Measurements from ENCODE around the gene MTHFR. TPM values are rescaled to one million over a fixed set of nuclear protein-coding genes. Genes with fewer than 3 reads are reported as not detected.
A peak's percentile ranks its signal among the peaks of the same experiment; 100 is the strongest.

Gene MTHFR
- total RNA-seq, 8 experiments from 2014 or later: 20.7 to 43.8 (median 31.3) TPM

DNA sequence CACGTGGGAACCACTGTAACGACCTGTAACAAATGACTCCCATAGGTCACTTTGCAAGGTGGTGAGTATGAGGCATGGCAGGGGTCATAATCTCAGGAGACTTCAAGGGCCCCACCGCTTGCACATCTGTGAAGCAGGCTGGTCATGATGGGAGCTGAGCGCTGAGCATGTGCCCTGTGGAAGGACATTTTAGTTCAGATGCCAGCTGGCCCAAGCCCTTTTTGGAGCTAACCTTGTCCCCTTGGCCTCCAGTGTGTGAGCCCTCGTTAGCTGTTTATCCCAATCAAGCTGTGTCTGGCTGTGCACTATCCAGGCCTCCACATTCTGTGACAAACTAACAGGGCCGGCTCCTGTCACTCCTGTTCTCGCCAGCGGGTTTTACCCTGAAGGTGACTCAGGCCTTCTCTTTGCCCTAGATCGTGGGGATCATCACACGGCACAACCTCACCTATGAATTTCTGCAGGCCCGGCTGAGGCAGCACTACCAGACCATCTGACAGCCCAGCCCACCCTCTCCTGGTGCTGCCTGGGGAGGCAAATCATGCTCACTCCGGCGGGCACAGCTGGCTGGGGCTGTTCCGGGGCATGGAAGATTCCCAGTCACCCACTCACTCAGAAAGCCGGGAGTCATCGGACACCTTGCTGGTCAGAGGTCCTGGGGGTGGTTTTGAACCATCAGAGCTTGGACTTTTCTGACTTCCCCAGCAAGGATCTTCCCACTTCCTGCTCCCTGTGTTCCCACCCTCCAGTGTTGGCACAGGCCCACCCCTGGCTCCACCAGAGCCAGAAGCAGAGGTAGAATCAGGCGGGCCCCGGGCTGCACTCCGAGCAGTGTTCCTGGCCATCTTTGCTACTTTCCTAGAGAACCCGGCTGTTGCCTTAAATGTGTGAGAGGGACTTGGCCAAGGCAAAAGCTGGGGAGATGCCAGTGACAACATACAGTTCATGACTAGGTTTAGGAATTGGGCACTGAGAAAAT lies 34.3 kb upstream of the MTHFR start:
- no peak overlapping the region for H3K4me3 ChIP-seq
- no peak for ATAC-seq (replicated peaks in 6 of 8)
- in situ Hi-C loops (cut with MboI; ENCODE audit: low pct_unique_long_range_greater_than_20kb in 2 of 9, low sequenced_read_pairs in 9 of 9, unreplicated experiment in 9 of 9): loop anchor here in 3 of 9 experiments (5.0 to 25.0 kb wide), 3 partner anchors 55 to 372 kb away; no protein-coding TSS in a partner anchor
- peaks cover 9 to 19% of the 10 kb centered on the region in 2 donors for H3K4me1 ChIP-seq (replicated peaks in 1 of 2)
- WGBS, 10 experiments: 89 to 100% (median 91%) methylated on average over 2 to 12 of the region's 20 CpGs; no CpG with 5 or more reads in 3 of the 10 experiments
- H3K27ac ChIP-seq: no peak overlapping the region

DNA sequence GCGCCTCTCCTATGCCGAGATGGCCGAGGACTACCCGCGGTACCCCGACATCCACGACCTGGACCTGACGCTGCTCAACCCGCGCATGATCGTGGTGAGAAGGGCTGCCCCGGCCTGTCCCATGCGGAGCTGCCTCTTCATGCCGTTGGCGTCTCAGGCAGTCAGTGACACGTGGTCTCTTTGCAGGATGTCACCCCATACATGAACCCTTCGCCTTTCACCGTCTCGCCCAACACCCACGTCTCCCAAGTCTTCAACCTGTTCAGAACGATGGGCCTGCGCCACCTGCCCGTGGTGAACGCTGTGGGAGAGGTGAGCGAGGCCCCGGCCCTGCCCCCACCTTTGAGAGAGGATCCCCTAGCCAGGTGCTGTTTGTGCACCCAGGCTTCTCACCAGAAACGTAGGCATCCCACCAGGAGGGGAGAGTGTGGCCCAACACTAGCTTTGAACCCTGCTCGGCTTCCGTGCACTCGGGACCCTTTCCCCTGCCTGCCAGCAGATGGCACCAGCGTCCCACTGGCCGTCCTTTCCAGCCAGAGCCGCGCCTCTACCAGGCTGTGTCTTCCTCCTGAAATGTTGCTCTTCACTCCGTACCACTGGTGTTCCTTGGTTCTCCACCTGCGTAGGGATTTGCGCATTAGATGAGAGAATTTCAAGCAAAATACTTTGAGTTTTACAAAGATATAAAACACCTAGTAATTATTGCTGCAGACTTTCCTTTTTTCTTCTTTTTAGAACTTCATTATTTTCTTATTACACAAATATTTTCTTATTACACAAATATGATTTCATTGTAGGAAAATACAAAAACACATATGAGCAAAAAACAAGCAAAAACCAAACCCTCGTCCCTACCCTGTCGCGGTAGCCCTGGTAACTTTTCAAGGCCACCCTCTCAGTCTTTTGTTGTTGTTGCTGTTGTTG lies 32.8 kb upstream of the MTHFR start:
- ATAC-seq (replicated peaks in 6 of 8): peak; percentile 38 to 91 (median 68)
- Histone ChIP-seq H3K4me1 (replicated peaks in 1 of 2) (peaks cover 9 to 19% of the 10 kb centered on the region in 2 donors), H3K4me3 (no peak overlapping the region), H3K27ac (no peak overlapping the region)
- WGBS, 10 experiments: 31 to 87% (median 49%) methylated on average over 1 to 26 of the region's 40 CpGs
- in situ Hi-C loops (cut with MboI; ENCODE audit: low pct_unique_long_range_greater_than_20kb in 2 of 9, low sequenced_read_pairs in 9 of 9, unreplicated experiment in 9 of 9): loop anchor here in 2 of 9 experiments (5.0 to 25.0 kb wide), 2 partner anchors 59 to 374 kb away; no protein-coding TSS in a partner anchor

DNA sequence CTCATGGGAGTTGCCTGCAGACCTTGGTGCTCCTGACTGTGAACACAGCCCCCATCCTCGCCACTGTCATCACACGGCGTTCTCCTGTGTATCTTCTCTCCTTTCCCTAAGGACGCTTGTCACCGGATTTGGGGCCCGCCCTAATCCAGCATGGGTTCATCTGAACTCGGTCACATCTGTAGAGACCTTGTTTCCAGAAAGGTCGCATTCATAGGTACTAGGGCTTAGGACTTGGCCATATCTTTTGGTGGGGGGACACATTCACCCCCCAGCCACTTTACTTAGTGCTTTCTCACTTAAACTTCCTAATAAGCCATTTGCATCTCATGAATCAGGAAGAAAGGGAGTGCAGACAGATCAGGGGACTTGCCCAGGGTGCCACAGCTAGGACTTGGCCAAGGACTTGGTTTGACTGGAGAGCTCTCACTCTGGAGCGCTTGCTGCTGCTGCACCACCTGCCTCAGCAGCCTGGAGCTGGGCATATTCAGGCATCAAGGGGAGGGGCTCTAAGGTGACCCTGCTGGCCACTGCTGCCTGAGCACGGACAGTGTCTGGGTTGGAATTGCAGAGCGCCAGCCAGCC lies 32.1 kb upstream of the MTHFR start:
- in situ Hi-C loops (cut with MboI; ENCODE audit: low pct_unique_long_range_greater_than_20kb in 2 of 9, low sequenced_read_pairs in 9 of 9, unreplicated experiment in 9 of 9): loop anchor here in 2 of 9 experiments (5.0 to 25.0 kb wide), 2 partner anchors 59 to 374 kb away; no protein-coding TSS in a partner anchor
- no peak overlapping the region for H3K27ac ChIP-seq
- no peak overlapping the region for H3K4me3 ChIP-seq
- H3K4me1 ChIP-seq (replicated peaks in 1 of 2): peaks cover 9 to 19% of the 10 kb centered on the region in 2 donors
- ATAC-seq (replicated peaks in 6 of 8): peak in 3 of 8 experiments; percentile 3 to 5 (median 4)
- 84 to 100% (median 88%) methylated on average over 1 to 10 of the region's 11 CpGs; no CpG with 5 or more reads in 5 of the 10 experiments for WGBS, 10 experiments

DNA sequence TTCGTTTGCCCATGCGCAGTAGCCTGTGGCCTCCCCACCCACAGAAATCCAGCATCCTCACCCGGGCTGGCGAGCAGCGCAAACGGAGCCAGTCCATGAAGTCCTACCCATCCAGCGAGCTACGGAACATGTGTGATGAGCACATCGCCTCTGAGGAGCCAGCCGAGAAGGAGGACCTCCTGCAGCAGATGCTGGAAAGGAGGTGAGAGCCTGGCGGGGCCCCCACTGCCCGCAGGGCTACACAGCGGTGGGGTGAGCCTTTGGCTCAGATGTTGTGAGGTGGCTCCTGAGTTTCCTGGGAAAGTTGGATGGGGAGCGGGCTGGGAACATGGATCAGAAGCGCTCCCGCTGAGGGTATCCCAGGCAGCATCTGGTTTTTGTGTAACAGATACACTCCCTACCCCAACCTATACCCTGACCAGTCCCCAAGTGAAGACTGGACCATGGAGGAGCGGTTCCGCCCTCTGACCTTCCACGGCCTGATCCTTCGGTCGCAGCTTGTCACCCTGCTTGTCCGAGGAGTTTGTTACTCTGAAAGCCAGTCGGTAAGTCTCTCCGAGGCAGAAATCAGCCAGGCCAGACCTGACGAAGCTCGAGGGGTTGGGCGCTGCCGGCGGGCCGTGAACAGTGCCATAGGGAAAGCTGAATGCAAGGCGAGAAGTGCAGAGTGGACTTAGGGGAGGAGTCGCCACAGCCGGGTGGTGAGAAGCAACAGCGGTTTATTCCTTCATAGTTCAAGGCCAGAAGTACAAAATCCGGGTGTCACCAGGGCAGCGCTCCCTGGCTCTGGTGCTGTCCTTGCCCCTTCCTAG lies 31.4 kb upstream of the MTHFR start:
- no peak for ATAC-seq (replicated peaks in 6 of 8)
- no peak overlapping the region for H3K27ac ChIP-seq
- in situ Hi-C loops (cut with MboI; ENCODE audit: low pct_unique_long_range_greater_than_20kb in 2 of 9, low sequenced_read_pairs in 9 of 9, unreplicated experiment in 9 of 9): loop anchor here in 2 of 9 experiments (5.0 to 25.0 kb wide), 2 partner anchors 60 to 375 kb away; no protein-coding TSS in a partner anchor
- H3K4me3 ChIP-seq: no peak overlapping the region
- H3K4me1 ChIP-seq (replicated peaks in 1 of 2): peaks cover 4 to 13% of the 10 kb centered on the region in 2 donors
- WGBS, 10 experiments: 88 to 95% (median 93%) methylated on average over 2 to 35 of the region's 36 CpGs; no CpG with 5 or more reads in 3 of the 10 experiments

DNA sequence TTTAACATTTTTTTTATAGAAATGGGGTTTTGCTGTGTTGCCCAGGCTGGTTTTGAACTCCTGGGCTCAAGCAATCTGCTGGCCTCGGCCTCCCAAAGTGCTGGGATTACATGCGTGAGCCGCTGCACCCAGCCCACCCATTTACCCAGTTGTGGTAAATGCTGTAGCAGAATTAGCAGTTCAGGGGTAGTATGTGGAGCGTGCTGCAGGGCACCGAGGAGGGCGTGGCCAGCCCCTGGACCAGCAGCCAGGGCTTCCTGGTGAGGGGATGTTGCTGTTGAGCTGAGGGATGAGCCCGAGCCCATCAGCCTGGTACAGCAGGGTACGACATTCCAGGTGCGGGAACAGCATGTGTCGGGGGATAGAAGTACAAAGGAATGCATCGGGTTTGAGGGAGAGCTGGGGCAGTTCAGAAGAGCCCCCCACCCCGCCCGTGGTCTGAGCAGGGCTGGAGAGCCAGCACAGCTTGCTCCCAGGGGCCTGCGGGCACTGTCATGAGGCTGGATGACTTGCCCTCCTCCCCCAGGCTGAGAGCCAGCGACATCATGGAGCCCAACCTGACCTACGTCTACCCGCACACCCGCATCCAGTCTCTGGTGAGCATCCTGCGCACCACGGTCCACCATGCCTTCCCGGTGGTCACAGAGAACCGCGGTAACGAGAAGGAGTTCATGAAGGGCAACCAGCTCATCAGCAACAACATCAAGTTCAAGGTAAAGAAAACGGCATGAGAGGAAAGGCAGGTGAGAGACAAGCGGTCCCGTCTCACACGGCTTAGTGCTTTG lies 29.9 kb upstream of the MTHFR start:
- WGBS, 10 experiments: 95 to 100% (median 100%) methylated on average over 1 to 20 of the region's 28 CpGs; no CpG with 5 or more reads in 2 of the 10 experiments

DNA sequence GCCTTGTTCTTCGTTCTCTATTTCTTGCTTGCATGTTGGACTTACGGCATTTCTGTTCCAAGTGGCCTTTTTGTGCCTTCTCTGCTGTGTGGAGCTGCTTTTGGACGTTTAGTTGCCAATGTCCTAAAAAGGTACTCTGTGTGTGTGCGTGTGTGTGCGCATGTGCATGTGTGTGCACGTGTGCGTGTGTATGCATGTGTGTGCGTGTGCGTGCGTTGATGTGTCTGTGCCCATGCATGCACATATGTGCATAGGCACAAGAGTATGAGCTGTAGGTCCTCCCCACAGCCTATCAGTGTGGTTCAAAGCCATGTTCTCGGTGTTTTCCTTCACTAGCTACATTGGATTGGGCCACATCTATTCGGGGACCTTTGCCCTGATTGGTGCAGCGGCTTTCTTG lies 28.1 kb upstream of the MTHFR start:
- in situ Hi-C loops (cut with MboI; ENCODE audit: low pct_unique_long_range_greater_than_20kb in 2 of 9, low sequenced_read_pairs in 9 of 9, unreplicated experiment in 9 of 9): loop anchor here in 1 of 9 experiments (25.0 kb wide), 1 partner anchor 378 kb away; no protein-coding TSS in a partner anchor
- WGBS, 10 experiments: 83 to 100% (median 95%) methylated on average over 1 to 13 of the region's 13 CpGs; no CpG with 5 or more reads in 2 of the 10 experiments
- H3K27ac ChIP-seq: no peak overlapping the region
- H3K4me1 ChIP-seq (replicated peaks in 1 of 2): no peaks in the 10 kb centered on the region
- no peak overlapping the region for H3K4me3 ChIP-seq
- ATAC-seq (replicated peaks in 6 of 8): peak in 1 of 8 experiments; percentile 3

More for the DNA sequence above, 29.9 kb upstream of the MTHFR start:
- no peak for ATAC-seq (replicated peaks in 6 of 8)
- Histone ChIP-seq H3K27ac (no peak overlapping the region), H3K4me3 (no peak overlapping the region), H3K4me1 (replicated peaks in 1 of 2) (no peaks in the 10 kb centered on the region)
- in situ Hi-C loops (cut with MboI; ENCODE audit: low pct_unique_long_range_greater_than_20kb in 2 of 9, low sequenced_read_pairs in 9 of 9, unreplicated experiment in 9 of 9): loop anchor here in 2 of 9 experiments (5.0 to 25.0 kb wide), 2 partner anchors 62 to 377 kb away; no protein-coding TSS in a partner anchor

DNA sequence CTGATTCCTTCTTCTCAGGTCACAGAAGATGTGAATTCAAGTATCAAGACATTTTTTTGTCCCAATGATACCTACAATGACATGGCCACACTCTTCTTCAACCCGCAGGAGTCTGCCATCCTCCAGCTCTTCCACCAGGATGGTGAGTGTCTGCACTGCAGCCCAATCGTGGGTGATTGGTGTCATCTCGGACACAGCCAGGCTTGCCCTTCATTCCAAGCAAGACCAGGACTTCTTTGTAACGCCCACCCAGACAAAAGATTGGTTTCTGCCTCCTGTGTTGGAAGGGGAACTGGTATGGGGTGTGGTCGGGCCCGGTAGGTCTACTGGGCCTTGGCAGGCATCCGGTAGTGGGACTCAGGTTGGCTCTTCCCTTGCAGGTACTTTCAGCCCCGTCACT lies 27.7 kb upstream of the MTHFR start:
- in situ Hi-C loops (cut with MboI; ENCODE audit: low pct_unique_long_range_greater_than_20kb in 2 of 9, low sequenced_read_pairs in 9 of 9, unreplicated experiment in 9 of 9): loop anchor here in 1 of 9 experiments (25.0 kb wide), 1 partner anchor 379 kb away; no protein-coding TSS in a partner anchor
- WGBS, 10 experiments: 82 to 100% (median 86%) methylated on average over 3 to 8 of the region's 8 CpGs; no CpG with 5 or more reads in 5 of the 10 experiments
- no peak for ATAC-seq (replicated peaks in 6 of 8)
- H3K27ac ChIP-seq: no peak overlapping the region
- no peak overlapping the region for H3K4me3 ChIP-seq
- H3K4me1 ChIP-seq (replicated peaks in 1 of 2): no peaks in the 10 kb centered on the region

DNA sequence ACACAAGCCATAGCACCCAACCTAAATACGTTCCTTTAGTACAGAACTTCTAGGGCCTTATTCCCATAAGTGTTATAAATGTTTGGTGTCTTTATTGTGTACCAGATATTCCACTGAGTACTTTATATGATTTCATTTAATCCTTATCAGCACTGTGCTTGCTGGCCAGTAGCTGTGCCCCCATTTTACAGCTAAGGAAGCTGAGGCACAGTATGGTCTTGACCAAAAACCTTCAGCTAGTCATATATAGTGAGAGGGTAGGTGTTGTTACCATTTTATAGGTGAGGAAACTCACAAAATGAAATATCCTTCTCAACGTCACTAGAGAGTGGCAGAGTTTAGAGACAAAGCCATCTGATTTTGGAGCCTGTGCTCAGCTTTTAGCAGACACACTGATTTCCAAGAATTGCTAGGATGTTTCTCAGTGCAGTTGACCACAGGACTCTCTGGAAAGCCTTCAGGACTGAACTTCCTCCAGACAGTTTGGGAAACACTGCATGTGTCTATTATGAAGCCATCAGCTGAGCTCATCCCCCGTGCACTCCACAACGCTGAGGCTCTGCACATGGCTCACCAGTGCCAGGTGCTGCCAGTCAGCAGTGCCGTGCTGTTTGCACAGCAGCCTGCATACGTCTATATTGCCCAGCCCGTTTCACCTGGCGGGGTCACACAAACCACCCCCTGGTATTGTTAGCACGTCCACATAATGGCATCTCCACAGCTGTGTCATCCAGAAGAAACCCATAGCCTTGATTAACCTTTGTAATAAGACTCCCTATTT lies 26.4 kb upstream of the MTHFR start:
- in situ Hi-C loops (cut with MboI; ENCODE audit: low pct_unique_long_range_greater_than_20kb in 2 of 9, low sequenced_read_pairs in 9 of 9, unreplicated experiment in 9 of 9): loop anchor here in 1 of 9 experiments (25.0 kb wide), 1 partner anchor 380 kb away; no protein-coding TSS in a partner anchor
- WGBS, 10 experiments: 80 to 100% (median 92%) methylated on average over 1 to 9 of the region's 9 CpGs; no CpG with 5 or more reads in 1 of the 10 experiments
- H3K27ac ChIP-seq: no peak overlapping the region
- ATAC-seq (replicated peaks in 6 of 8): no peak
- no peaks in the 10 kb centered on the region for H3K4me1 ChIP-seq (replicated peaks in 1 of 2)
- H3K4me3 ChIP-seq: no peak overlapping the region

DNA sequence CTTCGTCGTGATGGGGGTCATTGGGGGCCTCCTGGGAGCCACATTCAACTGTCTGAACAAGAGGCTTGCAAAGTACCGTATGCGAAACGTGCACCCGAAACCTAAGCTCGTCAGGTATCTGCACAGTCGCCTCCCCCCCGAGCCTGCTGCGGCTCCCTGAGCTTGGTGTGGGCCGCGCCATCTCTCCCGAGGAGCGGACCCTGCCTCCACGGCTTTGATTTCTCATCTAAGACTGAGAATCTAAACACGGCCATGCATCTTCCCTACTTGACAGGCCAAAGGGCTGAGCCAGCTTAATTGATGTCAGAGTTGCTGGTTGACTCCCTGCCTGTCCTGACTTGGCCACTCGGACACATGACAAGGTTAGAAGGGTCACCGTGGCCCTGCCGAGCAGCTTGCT lies 22.7 kb upstream of the MTHFR start:
- no peaks in the 10 kb centered on the region for H3K4me1 ChIP-seq (replicated peaks in 1 of 2)
- in situ Hi-C loops (cut with MboI; ENCODE audit: low pct_unique_long_range_greater_than_20kb in 2 of 9, low sequenced_read_pairs in 9 of 9, unreplicated experiment in 9 of 9): loop anchor here in 1 of 9 experiments (25.0 kb wide), 1 partner anchor 384 kb away; no protein-coding TSS in a partner anchor
- 88 to 100% (median 92%) methylated on average over 2 to 19 of the region's 19 CpGs; no CpG with 5 or more reads in 3 of the 10 experiments for WGBS, 10 experiments

DNA sequence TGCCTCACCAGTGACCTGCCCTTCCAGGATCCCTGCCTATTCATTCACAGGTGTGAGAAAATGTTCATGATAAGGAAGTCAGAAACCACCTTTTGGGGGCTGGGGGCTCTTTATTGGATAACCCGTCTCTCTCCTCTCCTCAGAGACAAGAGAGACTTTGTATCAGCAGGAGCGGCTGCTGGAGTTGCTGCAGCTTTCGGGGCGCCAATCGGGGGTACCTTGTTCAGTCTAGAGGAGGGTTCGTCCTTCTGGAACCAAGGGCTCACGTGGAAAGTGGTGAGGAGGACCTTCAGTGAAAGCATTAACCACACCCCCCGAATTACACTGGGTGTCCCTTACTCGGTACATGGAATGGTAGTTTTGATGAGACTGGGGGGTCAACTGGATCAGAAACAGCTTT lies 21.2 kb upstream of the MTHFR start:
- H3K4me1 ChIP-seq (replicated peaks in 1 of 2): no peaks in the 10 kb centered on the region
- in situ Hi-C loops (cut with MboI; ENCODE audit: low pct_unique_long_range_greater_than_20kb in 2 of 9, low sequenced_read_pairs in 9 of 9, unreplicated experiment in 9 of 9): loop anchor here in 1 of 9 experiments (25.0 kb wide), 1 partner anchor 385 kb away; no protein-coding TSS in a partner anchor
- ATAC-seq (replicated peaks in 6 of 8): no peak
- no peak overlapping the region for H3K4me3 ChIP-seq
- 69 to 100% (median 99%) methylated on average over 1 to 9 of the region's 9 CpGs; no CpG with 5 or more reads in 2 of the 10 experiments for WGBS, 10 experiments
- no peak overlapping the region for H3K27ac ChIP-seq

More for the DNA sequence above, 22.7 kb upstream of the MTHFR start:
- H3K4me3 ChIP-seq: no peak overlapping the region
- no peak overlapping the region for H3K27ac ChIP-seq
- peak in 1 of 8 experiments; percentile 14 for ATAC-seq (replicated peaks in 6 of 8)
